ENCODE data around the gene DNAJC17.

- TF ChIP-seq CTCF (IDR thresholded peaks at IDR 0.05; ENCODE audit: poor library complexity, severe bottlenecking) (no peak), EZH2 (IDR thresholded peaks at IDR 0.05; ENCODE audit: borderline replicate concordance, insufficient read depth, low read length, poor library complexity, severe bottlenecking) (no peak), EP300 (conservative IDR thresholded peaks at IDR 0.05; ENCODE audit: poor library complexity, severe bottlenecking) (no peak), POLR2AphosphoS5 (IDR thresholded peaks at IDR 0.05) (no peak), SMC3 (conservative IDR thresholded peaks at IDR 0.05; ENCODE audit: poor library complexity) (no peak), RAD21 (conservative IDR thresholded peaks at IDR 0.05) (no peak), MXI1 (conservative IDR thresholded peaks at IDR 0.05; ENCODE audit: poor library complexity, severe bottlenecking) (no peak), REST (IDR thresholded peaks at IDR 0.05; ENCODE audit: borderline replicate concordance) (no peak)
Measured at GRCh38 chr15:40796512-40796911, 10.8 kb downstream of the DNAJC17 start.

All from neural cell (in vitro differentiated cells).